Stimulated activated CD8-positive, alpha-beta memory T cell treated with anti-CD3 and anti-CD28 coated beads, Interleukin-4, amount 100 ng/mL, for 4 hours (primary cell): ENCODE results near the gene CAMK1.

Experiments
- DNase-seq, 2 donors: peaks; one replicate each; pipeline ENCODE4 v3.0.0-alpha.2; 2020; ENCODE audit warnings: low read depth in 2 of 2, low spot score in 1 of 2

The CAMK1 gene

GRCh38 chr3:9713142-9713541 lies 56.6 kb downstream of the CAMK1 start:
- no peak for DNase-seq

DNA sequence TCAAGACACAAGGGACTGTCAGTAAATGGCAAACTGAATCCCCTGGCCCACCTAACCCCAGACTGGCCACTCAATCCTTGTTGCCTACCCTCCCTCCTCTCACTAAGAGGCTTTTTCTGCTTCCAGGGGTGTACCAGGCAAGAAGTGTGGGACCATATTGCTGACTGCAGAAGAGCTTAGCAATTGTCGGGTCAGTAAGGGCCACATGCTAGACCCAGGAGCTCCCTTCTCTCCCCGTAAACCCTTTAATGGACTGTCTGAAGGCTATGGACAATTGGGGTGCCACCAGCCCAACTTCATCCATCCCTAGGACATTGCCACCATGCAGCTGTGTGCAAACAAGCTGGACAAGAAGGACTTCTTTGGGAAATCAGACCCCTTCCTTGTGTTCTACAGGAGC lies 57.3 kb downstream of the CAMK1 start:
- no peak for DNase-seq

- DNase-seq, result no peak
These were observed 59.5 kb downstream of the CAMK1 start for GRCh38 chr3:9710174-9710739.
